HCT116 (cell line): Measurements from ENCODE around the gene ALPL.
"Not testable (repeated sequence)": the region's sequence is repeated elsewhere in the genome, so short reads cannot be mapped to it uniquely, and the experiment has no call there.

Experiments used
- CEBPB ChIP-seq: IDR thresholded peaks from 2 replicates; pipeline ENCODE4 v1.6.1; 2012; ENCODE audit warnings: low read depth
- EZH2phosphoT487 ChIP-seq: fragments of 200-600 bp; IDR thresholded peaks from 2 replicates; pipeline ENCODE4 v1.6.1; 2018; ENCODE audit warnings: antibody characterized with exemption, borderline replicate concordance
- POLR2A ChIP-seq: IDR thresholded peaks from 2 replicates; pipeline ENCODE4 v1.7.0; 2011; ENCODE audit warnings: borderline replicate concordance; ENCODE audit not compliant: insufficient read depth, insufficient read length; ENCODE audit errors: extremely low read depth
- TF ChIP-seq, protein P1 (sequence below): IDR thresholded peaks from 2 replicates; pipeline ENCODE4 v1.6.1; 2012; ENCODE audit warnings: low read depth
- TF ChIP-seq, protein P2 (sequence below), 3 experiments: fragments of 200-600 bp in 1 of 3; sonication (generic) in 1 of 3; IDR thresholded peaks in 2 of 3; conservative IDR thresholded peaks in 1 of 3; 2 replicates each; pipeline ENCODE4 v1.5.1; 2012 to 2017; ENCODE audit warnings: low read depth in 2 of 3, low read length in 2 of 3, antibody characterized with exemption in 1 of 3, borderline replicate concordance in 1 of 3, control low read depth in 1 of 3, mild to moderate bottlenecking in 1 of 3, mixed read lengths in 1 of 3, mixed run types in 1 of 3, moderate library complexity in 1 of 3; ENCODE audit not compliant: insufficient read depth in 1 of 3

DNA sequence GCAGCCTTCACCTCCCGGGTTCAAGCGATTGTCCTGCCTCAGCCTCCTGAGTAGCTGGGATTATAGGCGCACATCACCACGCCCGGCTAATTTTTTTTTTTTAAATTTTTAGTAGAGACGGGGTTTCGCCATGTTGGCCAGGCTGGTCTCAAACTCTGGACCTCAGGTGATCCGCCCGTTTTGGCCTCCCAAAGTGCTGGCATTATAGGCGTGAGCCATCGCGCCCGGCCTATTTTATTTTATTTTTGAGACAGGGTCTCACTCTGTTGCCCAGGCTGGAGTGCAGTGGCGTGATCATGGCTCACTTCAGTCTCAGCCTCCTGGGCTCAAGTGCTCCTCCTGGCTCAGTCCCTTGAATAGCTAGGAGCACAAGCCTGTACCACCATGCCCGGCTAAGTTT is 57.1 kb downstream of the ALPL start:
- TF ChIP-seq, protein P1, sequence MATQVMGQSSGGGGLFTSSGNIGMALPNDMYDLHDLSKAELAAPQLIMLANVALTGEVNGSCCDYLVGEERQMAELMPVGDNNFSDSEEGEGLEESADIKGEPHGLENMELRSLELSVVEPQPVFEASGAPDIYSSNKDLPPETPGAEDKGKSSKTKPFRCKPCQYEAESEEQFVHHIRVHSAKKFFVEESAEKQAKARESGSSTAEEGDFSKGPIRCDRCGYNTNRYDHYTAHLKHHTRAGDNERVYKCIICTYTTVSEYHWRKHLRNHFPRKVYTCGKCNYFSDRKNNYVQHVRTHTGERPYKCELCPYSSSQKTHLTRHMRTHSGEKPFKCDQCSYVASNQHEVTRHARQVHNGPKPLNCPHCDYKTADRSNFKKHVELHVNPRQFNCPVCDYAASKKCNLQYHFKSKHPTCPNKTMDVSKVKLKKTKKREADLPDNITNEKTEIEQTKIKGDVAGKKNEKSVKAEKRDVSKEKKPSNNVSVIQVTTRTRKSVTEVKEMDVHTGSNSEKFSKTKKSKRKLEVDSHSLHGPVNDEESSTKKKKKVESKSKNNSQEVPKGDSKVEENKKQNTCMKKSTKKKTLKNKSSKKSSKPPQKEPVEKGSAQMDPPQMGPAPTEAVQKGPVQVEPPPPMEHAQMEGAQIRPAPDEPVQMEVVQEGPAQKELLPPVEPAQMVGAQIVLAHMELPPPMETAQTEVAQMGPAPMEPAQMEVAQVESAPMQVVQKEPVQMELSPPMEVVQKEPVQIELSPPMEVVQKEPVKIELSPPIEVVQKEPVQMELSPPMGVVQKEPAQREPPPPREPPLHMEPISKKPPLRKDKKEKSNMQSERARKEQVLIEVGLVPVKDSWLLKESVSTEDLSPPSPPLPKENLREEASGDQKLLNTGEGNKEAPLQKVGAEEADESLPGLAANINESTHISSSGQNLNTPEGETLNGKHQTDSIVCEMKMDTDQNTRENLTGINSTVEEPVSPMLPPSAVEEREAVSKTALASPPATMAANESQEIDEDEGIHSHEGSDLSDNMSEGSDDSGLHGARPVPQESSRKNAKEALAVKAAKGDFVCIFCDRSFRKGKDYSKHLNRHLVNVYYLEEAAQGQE = not testable (repeated sequence)
- not testable (repeated sequence) for TF ChIP-seq POLR2A, CEBPB, EZH2phosphoT487
- TF ChIP-seq, protein P2, sequence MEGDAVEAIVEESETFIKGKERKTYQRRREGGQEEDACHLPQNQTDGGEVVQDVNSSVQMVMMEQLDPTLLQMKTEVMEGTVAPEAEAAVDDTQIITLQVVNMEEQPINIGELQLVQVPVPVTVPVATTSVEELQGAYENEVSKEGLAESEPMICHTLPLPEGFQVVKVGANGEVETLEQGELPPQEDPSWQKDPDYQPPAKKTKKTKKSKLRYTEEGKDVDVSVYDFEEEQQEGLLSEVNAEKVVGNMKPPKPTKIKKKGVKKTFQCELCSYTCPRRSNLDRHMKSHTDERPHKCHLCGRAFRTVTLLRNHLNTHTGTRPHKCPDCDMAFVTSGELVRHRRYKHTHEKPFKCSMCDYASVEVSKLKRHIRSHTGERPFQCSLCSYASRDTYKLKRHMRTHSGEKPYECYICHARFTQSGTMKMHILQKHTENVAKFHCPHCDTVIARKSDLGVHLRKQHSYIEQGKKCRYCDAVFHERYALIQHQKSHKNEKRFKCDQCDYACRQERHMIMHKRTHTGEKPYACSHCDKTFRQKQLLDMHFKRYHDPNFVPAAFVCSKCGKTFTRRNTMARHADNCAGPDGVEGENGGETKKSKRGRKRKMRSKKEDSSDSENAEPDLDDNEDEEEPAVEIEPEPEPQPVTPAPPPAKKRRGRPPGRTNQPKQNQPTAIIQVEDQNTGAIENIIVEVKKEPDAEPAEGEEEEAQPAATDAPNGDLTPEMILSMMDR (IDR thresholded peaks at IDR 0.05 in 2 of 3, conservative IDR thresholded peaks at IDR 0.05 in 1 of 3; ENCODE audit: borderline replicate concordance in 1 of 3, insufficient read depth in 1 of 3, low read depth in 2 of 3, low read length in 2 of 3) = not testable (repeated sequence)
